HG02798 (cell line): ENCODE results near the gene EXD2.

Experiments used
- ATAC-seq: cut with Tn5 transposase; IDR thresholded peaks from one replicate; pipeline ENCODE4 v1.9.1; 2021; ENCODE audit warnings: mild to moderate bottlenecking; ENCODE audit not compliant: unreplicated experiment, poor library complexity

The EXD2 gene

DNA sequence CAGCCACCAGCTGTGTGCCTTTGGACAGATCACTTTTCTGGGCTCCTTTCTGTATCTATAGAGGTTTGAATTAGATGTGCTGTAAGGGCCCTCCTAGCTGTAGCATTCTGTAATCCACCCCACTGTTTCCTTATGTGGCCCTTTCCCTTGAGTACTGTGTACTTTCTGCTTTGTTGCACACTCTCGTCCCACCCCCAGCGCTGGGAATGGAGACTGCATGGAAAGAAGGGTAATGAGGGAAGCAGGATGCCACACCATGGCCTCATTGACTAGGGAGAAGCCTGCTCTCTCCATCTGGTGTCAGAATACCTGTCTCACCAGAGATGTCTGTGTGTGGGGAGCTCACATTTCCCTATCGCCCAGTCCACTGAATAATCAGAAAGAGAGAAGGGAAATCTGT, 55.0 kb downstream of the EXD2 start:
- no peak for ATAC-seq

DNA sequence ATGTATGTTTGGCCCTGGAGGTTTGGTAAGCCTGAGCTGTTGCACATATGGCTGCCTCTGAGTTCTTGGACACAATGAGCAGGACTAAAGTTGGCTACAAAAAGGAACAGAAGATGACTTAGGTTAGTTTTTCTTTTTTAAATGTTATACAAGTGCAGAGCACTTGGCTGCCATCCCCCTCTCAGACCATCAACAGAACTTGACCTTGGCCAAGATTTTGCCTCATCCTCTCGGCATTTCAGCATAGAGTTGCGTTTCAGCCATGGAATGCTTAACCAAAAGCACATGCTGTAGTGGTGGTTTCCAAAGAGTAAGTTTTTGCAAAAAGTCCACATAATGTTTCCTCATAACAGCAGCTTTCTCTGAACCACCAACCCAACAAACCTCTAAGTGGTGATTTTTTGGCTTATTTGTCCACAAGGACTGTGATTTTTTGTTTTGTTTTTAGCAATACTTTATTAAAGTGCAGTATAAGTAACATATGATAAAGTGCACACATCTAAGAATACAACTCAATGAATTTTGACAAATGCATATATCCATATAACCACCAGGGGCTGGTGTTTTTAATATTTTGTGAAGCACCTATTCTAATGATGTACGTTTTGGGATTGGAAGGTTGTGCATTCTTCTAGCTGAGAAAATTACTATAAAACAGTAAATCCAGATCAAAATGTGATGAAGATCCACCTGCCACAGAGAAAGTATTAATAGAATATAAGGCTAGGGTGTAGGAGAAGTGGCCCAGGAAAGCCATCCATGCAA, 56.6 kb downstream of the EXD2 start:
- ATAC-seq, result no peak

DNA sequence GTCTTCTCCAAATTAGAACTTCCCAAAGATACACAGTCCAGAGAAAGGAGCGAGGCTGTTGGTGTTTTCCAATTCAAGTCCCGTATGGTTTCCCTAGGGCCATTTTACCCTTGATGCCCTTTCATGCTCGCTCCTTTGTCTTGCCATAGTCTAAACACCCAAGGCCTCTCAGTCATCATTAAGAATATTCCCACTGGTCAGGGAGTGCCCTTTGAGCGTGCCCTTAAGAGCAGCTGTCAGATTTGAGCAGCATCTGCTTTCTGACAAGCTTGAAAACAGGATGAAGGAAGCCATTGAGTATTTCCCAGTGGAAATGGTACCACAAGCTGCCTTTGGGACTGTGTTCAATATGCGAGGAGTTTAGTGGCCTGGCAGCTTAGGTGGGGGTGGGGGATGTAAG, 58.3 kb downstream of the EXD2 start:
- ATAC-seq, result no peak

DNA sequence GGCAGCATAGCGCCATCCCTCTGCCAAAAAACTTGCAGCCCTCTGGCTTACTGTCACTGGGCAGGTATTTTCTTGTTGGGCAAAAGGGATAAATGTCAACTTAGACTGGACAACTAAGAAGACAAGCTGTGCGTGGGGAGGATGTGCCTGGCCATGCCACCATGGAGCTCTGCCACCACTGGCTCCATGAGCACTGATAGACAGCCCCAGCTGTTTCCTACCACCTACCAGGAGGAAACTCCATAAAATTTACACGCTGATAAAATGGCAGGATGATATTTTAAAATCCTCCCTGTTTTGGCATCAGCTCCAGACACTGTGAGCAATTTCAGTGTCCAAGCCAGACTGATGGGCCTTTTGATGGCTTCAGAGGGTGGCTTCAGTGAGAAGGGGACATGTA, 61.6 kb downstream of the EXD2 start:
- ATAC-seq, result no peak

DNA sequence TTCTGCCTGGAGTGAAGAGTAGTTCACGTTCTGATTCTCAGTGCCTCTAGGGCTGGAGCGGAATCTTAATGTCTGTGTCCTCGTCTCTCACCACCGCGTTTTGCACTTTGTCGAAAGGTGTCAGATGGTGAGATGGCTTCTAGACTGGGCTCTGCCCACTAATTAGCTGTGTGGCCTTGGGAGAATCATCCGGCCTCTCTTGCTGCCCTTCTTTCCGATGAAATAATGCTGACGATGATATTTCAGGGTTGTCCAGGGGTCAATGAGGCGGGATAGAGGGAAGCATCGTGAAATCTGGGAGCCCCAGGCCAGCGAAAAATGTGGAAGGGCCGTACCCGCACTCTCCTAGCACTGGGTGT, 67.8 kb downstream of the EXD2 start:
- ATAC-seq, result no peak

DNA sequence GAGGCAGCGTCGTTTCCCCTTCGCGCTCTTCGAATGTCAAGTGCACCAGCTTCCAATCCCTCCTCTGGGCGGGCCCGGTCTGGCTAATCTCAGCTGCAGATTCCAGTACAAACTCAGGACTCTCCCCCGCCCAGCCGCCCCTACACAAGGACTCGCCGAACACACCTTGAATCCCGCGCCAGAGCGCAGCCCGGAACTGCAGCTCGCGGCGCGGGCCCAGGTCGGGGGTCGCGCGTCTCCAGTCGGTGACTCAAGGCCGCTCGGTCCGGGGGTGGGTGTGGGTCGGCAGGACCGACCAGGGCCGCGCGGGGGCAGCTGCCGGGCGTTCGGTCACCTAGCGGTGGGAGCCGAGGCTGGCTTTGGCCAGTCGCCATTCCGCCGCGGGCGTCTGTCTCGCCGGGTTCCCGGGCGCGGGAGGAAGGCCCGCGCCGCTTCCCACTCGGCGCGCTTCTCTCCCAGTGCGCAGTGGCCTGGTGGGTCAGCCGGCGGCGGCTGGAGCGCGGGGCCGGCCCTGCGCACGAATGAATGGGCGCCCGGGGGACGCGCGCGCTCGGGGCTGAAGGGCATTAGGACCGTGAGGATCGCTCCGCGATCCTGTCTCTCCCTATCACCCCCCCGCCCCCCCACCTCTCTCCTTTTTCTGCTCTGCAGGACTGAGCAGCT, 68.4 kb downstream of the EXD2 start, which contains the start of gene GALNT16:
TSS of gene GALNT16 (plus strand) at position 632 of the 663 bp plus-strand sequence. CDS start 133 bp downstream, outside the sequence.
- ATAC-seq, result no peak

DNA sequence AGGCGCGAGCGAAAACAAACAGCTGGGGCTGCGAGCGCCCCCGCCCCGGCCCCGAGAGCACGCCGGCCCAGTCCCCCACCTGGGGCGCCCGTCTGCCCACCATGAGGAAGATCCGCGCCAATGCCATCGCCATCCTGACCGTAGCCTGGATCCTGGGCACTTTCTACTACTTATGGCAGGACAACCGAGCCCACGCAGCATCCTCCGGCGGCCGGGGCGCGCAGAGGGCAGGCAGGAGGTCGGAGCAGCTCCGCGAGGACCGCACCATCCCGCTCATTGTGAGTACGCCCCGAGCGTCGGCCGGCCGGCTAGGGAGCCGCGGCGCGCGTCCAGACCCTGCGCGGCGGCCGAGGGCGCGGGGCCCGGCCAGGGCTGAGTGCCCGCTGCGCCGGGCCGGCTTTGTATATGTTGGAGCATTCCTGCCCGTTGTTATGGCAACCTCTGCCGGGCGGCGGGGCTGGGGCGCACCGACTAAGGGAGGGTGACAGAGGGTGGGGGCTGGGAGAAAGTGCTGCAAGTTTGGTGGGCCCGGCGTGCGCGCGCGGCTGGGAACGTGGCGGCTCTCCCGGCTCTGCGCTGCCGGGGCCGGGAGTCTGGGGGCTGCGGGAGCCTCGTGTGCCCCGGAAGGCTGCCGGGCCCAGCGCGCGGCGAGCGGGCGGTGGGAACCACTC, 69.0 kb downstream of the EXD2 start:
- ATAC-seq, result no peak

DNA sequence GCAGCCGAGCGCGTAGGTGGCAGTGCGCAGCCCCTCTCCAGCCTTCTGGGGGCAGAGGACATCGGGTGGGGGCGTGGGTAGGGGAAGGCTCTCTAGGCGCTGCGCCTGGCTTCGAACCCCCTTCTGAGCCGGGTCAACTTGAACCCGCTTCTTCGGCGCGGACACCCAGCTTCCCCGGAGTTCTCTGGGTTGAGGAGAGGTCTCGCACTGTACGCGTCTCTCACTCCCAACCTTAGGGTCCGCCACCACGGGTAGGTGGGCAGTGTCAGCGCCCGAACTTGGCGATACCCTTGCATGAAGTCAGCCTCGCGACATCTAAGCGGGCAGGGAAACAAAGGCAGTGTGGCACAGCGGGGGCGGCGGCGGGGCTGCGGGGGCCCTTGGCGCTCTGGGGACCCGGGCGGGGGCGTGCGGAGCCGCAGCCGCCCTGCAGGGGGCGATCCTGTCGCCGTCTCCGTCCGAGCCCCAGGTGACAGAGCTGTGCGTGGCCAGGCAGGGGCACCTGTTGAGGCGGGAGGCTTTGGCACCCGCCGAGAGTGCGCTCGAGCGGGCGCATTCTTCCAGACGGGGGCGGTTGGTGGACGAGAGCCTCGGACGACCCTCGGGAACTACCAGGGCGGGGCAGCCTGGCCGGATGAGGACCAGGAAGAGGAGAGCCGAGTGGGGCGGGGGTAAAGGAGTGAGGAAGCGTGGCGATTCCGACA, 69.7 kb downstream of the EXD2 start:
- ATAC-seq, result no peak

DNA sequence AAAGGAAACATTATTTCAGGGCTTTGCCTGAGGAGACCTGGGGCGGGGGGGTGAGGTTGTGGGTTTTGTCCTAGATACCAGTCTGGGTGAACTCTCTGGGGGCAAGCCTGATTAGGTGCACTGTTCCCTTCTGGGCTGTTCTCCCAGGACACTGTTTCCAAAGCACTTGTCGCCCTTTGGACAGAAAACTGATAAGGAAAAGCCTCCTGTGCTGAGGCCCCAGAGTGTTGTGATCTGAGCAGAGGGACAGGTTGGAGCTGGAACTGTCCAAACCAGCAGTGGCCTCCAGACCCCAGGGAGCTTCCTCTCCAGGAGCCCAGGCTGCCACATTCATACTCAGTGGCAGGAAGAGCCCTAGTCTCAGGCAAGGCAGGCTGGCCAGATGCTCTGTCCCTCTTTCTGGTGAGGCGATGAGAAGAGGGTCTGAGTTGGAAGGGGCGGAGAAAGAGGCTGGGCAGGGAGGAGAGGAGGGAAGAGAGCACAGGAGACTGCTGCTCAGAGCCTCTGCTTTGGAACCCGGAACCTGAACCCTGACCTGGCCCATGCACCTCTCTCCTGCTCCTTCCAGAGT, 70.5 kb downstream of the EXD2 start:
- ATAC-seq, result no peak

DNA sequence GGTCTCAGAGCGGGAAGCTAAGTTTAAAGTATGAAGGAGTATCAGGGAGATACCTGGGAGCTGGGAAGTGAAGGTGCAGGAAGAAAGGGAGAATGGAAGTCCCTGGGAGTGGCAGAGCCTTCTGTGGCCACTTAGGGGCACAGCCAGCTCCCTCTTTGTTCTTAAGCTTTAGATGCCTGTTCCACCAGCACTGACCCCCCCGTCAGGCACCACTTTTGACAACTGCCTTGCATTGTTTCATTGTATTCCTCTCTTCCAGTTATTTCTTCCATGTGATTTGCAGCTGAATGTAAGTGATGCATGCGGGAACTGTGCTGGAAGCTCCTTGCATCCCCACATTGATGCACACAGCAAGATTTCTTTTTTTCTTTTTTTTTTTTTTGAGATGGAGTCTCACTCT, 71.2 kb downstream of the EXD2 start:
- no peak for ATAC-seq

DNA sequence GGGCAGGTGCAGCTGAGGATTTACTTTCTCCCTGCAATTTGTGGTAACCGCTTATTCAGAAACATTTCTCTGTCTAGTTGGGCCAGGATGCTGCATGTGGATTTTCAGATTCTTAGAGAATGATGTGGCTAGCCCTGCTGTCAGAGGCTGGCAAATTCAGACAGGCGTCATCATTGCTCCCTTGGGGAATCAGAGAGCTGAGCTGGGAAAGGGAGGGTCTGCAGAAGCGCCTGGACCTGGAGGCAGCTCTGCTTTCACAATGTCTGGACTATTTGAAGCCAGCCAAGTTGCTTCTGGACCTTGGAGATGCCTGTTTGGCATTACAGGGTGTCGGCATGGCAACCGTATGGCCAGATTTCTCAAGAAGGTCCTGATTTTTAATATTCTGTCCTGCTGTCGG, 72.1 kb downstream of the EXD2 start:
- no peak for ATAC-seq

DNA sequence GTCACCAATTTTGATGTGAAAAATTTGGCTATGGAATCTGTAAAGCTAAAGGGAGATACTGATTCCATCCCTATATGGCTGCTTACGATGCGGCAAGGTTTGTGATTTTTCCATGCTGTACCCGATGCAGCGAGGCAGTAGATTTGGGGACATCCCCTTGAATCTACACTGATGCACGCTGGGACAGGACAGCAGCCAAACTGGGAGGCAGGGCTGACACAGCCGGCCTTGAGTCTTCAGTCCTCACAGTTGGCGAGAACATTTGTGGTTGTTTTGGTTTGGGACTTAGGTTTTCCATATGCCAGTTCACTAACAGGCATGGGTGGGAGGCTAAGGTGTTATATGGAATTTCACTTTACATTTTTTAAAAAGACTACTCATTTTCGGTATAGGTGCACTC, 72.5 kb downstream of the EXD2 start:
- ATAC-seq, result no peak

DNA sequence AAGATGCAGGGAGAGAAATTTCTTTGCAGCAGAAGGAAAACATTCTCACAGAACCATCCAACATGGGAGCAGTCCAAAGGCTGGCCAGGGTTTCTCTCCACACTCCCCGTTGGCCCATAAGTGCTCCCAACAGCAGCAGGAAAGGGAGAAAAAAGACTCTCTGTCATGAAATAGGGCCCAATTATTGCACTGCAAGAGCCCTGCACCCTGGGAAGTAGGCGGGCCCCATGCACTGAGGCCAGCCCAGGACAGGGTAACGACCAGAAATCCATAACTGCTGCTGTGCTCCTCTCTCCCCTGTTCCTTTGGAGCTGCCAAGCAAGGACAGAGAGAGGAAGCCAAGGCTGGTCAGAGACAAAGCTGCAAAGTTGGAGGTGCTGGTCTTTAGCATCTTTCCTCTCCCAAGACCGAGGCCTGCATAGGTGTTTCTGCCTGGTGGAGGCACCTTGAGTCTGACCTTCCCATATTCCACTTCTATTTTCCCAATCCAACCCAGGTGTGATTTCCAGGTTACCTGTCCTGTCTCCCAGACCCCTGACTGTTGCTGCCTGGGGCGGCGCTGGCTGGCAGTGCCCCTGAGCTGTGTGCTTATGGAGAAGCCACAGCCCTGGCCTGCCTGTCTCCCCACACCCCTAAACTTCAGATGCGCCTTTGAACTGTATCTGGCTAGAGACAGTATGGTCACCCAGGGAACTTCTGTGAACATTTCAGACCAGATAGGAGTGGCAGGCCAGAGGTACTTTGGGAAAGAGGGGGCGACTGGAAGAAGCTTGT, 75.5 kb downstream of the EXD2 start:
- no peak for ATAC-seq

DNA sequence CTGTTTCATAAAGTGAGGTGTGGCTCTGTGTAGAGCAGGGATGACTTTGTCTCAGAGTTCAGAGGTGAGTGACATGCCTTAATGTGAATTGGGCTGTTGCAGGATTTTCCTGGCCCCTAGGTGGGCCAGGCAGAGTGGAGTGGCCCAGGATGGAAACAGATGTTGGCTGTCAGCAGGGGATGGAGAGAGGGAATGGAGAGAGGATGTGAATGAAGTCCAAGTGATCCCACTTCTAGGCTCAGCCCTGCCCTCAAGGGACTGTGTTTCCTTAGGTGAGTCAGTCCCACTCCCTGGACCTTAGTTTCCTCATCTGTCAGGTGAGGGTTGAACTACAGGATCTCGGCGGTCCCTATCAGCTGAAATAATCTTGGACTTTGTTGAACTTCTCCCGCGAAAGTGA, 76.2 kb downstream of the EXD2 start:
- ATAC-seq, result no peak

DNA sequence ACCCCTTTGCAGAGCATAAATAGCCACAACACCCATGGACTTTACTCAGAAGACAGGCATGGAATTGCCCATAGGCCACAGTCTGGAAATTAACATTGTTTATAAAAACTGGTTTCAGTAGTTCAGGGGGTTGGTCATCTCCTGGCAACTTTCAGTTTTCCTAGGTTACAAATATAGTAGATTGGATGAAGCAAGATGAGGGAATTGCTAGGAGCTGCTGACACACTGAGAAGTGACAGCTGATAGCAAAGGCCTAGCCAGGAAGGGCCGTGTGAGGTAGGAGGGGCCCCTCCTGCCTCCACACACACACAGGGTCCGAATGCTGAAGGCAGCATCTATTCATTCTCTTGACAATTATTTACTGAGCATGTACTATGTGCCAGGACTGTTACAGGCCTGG, 76.9 kb downstream of the EXD2 start:
- ATAC-seq, result no peak

DNA sequence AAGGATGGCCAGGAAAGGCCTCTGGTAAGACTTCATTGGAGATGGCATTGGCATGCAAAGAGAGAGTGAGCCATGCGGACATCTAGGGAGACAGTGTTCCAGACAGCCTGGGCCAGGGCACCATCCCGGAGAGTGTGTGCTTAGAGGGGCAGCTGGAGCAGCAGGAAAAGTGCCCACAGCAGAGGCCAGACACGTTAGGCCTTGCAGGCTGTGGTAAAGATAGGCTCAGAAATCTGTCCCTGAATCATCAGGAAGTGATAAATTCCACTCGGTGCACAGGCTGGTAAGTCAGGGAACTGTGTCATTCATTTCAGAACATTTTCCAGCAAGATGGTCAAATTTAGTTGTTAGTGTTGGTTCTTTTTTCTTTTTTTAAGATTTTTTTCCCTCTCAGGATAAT, 77.5 kb downstream of the EXD2 start:
- ATAC-seq, result no peak

DNA sequence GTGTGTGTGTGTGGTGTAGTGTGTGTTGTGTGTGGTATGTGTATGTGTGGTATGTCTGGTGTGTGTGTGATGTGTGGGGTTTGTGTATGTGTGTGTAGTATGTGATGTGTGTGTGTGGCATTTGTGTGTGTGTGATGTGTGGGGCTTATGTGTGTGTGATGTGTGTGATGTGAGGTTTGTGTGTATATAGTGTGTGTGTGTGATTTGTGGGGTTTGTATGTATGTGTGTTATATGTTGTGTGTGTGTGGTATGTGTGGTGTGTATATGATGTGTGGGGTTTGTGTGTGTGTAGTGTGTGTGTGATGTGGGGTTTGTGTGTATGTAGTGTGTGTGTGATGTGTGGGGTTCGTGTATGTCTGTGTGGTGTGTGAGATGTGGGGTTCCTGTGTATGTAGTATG, 78.1 kb downstream of the EXD2 start:
- no peak for ATAC-seq

DNA sequence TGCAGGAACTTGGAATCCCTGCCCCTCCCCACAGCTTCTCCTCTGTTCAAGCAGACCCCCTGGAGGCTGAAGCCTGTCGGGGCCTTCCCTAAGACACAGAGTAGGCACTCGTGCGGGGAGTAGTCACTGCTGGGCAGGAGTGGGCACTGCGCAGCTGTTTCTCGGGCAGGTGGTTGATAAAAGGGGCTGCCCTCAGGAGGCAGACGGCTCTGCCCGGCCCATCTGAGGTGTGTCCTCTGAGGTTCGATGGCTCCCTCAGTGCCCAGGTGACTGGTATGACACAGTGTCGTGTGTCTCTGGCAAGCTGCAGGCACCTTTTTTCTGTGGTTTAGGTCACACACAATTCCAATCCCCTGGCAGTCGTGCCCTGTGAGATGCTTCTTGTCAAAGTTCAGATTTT, 78.8 kb downstream of the EXD2 start:
- no peak for ATAC-seq

DNA sequence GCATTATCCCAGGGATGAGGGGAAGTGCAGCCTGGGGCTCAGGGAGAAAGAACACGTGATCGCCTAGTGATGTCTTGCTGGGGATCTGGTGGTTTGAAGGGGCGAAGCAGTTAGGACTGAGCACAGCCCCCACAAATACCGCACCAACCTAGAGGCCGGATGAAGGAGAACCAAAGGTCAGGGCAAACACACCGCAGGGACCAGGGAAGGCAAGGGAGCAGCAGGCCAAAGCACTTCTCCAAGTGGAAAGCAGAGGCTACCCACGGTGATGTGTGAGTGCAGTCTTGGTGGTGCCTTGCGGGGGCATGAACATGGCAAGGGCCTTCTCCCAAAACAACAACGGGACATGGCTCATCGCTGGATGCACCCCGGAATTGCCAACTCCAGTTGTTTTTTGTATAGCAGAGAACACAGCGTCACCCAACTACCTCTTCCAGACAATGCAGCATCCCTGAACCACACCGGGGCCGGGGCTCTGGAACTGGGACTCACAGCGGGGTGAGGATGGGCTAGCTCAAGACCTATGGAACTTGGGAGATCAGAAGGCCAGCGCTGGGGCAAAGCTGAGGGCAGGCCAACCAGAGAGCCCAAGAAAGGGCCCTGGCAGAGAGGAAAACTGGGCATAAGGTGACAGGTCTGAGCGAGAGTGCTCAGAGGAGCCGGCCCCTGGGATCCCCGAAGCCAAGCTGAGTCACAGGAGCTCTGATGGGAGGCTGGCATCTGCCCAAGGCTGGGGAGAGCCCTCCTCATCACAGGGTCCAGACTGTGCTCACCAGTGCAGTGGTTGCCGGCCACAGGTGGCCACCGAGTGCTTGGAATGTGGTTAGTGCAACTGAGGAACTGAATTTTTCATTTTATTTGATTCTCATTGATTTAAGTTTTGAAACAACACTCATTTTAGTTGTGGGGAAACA, 79.8 kb downstream of the EXD2 start:
- no peak for ATAC-seq
